HL-60 (cell line): ENCODE results near the gene CPAMD8.

Experiments
- DNase-seq, 2 experiments: peaks; one replicate each; pipeline ENCODE4 v3.0.0-alpha.2; 2010 to 2020; ENCODE audit warnings: low read depth in 1 of 2, low spot score in 1 of 2
- H3K27ac ChIP-seq: fragments of 250-450 bp; sonication (Bioruptor Pico); replicated peaks from 2 replicates; pipeline ENCODE4 v1.5.1; 2020; ENCODE audit warnings: mild to moderate bottlenecking, moderate library complexity
- H3K27me3 ChIP-seq: fragments of 250-450 bp; sonication (Bioruptor Pico); 2 replicates; pipeline ENCODE4 v1.5.1; 2021; ENCODE audit warnings: mild to moderate bottlenecking, moderate library complexity; ENCODE audit not compliant: insufficient read depth, poor library complexity, severe bottlenecking
- H3K4me3 ChIP-seq: replicated peaks from 2 replicates; pipeline ENCODE4 v1.5.1; 2011; ENCODE audit warnings: mild to moderate bottlenecking, control low read depth, low read length; ENCODE audit not compliant: insufficient read depth
- GABPA ChIP-seq: IDR thresholded peaks from 2 replicates; pipeline ENCODE4 v1.6.1; 2012; ENCODE audit warnings: low read depth
- POLR2AphosphoS5 ChIP-seq: IDR thresholded peaks from 2 replicates; pipeline ENCODE4 v1.6.1; 2012; ENCODE audit warnings: low read depth
- SPI1 ChIP-seq: IDR thresholded peaks from 2 replicates; pipeline ENCODE4 v1.6.1; 2012; ENCODE audit warnings: low read depth, mild to moderate bottlenecking, borderline replicate concordance
- TF ChIP-seq, protein P1 (sequence below): IDR thresholded peaks from 2 replicates; pipeline ENCODE4 v1.6.1; 2012; ENCODE audit warnings: low read depth; ENCODE audit not compliant: insufficient replicate concordance
- TF ChIP-seq, protein P2 (sequence below): IDR thresholded peaks from one replicate; pipeline ENCODE4 v1.5.1; 2011; ENCODE audit warnings: low read length, control low read depth, inconsistent platforms; ENCODE audit not compliant: insufficient read depth

Gene CPAMD8

DNA sequence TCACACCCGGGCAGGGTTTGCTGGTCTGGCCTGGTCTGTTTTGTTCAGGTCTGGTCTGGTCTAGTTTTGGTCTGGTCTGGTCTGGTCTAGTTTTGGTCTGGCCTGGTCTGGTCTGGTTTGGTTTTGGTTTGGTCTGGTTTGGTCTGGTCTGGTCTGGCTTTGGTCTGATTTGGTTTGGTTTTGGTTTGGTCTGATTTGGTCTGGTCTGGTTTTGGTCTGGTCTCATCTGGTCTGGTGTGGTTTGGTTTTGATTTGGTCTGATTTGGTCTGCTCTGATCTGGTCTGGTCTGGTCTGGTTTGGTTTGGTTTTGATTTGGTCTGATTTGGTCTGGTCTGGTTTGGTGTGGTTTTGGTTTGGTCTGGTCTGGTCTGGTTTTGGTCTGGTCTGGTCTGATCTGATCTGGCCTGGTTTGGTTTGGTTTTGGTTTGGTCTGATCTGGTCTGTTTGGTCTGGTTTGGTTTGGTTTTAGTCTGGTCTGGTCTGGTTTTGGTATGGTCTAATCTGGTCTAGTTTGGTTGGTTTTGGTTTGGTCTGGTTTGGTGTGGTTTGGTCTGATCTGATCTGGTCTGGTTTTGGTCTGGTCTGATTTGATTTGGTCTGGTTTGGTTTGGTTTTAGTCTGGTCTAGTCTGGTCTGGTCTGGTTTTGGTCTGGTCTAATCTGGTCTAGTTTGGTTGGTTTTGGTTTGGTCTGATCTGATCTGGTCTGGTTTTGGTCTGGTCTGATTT, 152.2 kb downstream of the CPAMD8 start:
- no peaks in the 10 kb centered on the region for H3K27me3 ChIP-seq
- DNase-seq: no peak
- H3K4me3 ChIP-seq: no peak overlapping the region
- TF ChIP-seq, protein P1, sequence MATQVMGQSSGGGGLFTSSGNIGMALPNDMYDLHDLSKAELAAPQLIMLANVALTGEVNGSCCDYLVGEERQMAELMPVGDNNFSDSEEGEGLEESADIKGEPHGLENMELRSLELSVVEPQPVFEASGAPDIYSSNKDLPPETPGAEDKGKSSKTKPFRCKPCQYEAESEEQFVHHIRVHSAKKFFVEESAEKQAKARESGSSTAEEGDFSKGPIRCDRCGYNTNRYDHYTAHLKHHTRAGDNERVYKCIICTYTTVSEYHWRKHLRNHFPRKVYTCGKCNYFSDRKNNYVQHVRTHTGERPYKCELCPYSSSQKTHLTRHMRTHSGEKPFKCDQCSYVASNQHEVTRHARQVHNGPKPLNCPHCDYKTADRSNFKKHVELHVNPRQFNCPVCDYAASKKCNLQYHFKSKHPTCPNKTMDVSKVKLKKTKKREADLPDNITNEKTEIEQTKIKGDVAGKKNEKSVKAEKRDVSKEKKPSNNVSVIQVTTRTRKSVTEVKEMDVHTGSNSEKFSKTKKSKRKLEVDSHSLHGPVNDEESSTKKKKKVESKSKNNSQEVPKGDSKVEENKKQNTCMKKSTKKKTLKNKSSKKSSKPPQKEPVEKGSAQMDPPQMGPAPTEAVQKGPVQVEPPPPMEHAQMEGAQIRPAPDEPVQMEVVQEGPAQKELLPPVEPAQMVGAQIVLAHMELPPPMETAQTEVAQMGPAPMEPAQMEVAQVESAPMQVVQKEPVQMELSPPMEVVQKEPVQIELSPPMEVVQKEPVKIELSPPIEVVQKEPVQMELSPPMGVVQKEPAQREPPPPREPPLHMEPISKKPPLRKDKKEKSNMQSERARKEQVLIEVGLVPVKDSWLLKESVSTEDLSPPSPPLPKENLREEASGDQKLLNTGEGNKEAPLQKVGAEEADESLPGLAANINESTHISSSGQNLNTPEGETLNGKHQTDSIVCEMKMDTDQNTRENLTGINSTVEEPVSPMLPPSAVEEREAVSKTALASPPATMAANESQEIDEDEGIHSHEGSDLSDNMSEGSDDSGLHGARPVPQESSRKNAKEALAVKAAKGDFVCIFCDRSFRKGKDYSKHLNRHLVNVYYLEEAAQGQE: no peak
- no peak for TF ChIP-seq GABPA
- no peak for TF ChIP-seq POLR2AphosphoS5
- no peak for TF ChIP-seq SPI1
- TF ChIP-seq, protein P2, sequence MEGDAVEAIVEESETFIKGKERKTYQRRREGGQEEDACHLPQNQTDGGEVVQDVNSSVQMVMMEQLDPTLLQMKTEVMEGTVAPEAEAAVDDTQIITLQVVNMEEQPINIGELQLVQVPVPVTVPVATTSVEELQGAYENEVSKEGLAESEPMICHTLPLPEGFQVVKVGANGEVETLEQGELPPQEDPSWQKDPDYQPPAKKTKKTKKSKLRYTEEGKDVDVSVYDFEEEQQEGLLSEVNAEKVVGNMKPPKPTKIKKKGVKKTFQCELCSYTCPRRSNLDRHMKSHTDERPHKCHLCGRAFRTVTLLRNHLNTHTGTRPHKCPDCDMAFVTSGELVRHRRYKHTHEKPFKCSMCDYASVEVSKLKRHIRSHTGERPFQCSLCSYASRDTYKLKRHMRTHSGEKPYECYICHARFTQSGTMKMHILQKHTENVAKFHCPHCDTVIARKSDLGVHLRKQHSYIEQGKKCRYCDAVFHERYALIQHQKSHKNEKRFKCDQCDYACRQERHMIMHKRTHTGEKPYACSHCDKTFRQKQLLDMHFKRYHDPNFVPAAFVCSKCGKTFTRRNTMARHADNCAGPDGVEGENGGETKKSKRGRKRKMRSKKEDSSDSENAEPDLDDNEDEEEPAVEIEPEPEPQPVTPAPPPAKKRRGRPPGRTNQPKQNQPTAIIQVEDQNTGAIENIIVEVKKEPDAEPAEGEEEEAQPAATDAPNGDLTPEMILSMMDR: no peak
- H3K27ac ChIP-seq: no peak overlapping the region

DNA sequence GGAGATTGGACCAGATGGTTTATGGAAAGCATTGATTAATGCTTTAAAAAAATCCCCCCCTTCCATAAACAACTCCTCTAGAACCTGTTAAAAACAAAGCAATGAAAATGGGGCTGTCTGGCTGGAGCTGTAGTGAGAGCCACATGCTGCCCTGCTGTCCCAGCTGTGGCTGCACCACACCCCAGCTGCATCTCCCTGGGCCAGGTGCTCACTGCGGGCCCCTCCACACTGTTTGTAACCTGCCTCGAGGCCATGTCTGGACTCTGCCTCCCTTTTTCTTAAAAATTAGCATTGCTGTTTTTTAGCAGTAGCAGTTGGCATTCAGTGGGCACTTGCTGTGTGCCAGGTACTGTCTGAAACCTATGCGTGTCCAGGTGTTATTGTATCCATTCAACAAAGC, 153.0 kb downstream of the CPAMD8 start:
- no peaks in the 10 kb centered on the region for H3K27me3 ChIP-seq
- DNase-seq: no peak
- TF ChIP-seq, protein P2: no peak
- no peak for TF ChIP-seq GABPA
- TF ChIP-seq, protein P1: no peak
- no peak for TF ChIP-seq SPI1
- no peak for TF ChIP-seq POLR2AphosphoS5
- no peak overlapping the region for H3K27ac ChIP-seq
- no peak overlapping the region for H3K4me3 ChIP-seq

DNA sequence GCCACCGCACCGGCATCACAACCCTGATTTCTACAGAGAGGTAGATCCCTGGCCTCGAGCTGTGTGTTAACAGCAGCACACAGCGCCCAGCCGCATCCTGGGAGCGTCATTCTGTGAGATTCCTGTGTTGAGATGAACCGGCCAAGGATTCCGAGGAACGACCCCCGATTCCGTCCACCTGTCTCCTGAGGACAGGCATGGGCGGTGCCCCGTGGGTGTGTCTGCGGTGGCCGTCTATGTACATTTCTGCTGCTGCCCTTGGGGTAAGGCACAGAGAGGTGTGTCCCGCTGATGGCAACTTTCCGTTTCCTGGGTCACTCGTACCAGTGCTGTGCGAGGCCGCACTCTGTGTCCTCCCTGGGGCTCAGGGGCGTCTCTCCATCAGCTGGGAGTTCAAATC, 153.9 kb downstream of the CPAMD8 start:
- no peak overlapping the region for H3K4me3 ChIP-seq
- DNase-seq: no peak
- no peak overlapping the region for H3K27ac ChIP-seq
- TF ChIP-seq SPI1: no peak
- TF ChIP-seq GABPA: no peak
- TF ChIP-seq, protein P2: no peak
- TF ChIP-seq POLR2AphosphoS5: no peak
- TF ChIP-seq, protein P1: no peak
- H3K27me3 ChIP-seq: no peaks in the 10 kb centered on the region
